GM21390 (cell line): ENCODE results near the gene CLDN6.
A peak's percentile ranks its signal among the peaks of the same experiment; 100 is the strongest.

Experiments
- ATAC-seq: cut with Tn5 transposase; IDR thresholded peaks from one replicate; pipeline ENCODE4 v1.9.1; 2021; ENCODE audit not compliant: unreplicated experiment

Gene CLDN6

DNA sequence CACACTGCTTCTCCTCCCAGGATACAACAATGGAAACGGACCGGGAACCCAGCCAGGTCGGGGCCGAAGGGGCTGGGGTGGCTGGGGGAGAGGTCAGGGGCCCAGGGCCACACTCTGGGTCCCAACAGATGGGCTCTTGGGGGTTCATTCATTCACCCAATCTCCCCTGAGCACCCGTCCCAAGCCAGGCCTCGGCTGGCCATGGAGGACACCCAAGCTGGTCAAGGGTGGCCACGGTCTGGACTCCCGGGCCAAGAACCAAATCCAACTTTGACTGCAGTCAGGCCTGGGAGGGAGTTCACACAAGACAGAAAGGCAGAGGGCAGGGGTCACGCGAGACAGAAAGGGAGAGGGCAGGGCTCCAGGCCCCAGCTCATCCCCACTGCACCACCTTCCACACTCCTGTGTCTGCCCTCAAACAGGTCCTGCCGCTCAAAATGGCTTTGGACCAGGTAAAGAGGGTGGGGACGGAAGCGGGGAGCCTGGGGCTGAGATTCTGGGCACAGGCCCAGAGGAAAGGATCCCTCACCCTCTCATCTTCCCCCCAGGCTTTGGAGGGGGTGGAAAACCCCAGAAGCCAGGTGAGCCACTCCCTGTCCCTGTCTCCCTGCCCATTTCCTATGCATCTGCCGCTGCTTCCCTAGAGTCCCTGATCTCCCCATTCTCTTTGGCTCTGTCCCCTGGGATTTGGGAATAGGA, 25.5 kb downstream of the CLDN6 start:
- no peak for ATAC-seq

DNA sequence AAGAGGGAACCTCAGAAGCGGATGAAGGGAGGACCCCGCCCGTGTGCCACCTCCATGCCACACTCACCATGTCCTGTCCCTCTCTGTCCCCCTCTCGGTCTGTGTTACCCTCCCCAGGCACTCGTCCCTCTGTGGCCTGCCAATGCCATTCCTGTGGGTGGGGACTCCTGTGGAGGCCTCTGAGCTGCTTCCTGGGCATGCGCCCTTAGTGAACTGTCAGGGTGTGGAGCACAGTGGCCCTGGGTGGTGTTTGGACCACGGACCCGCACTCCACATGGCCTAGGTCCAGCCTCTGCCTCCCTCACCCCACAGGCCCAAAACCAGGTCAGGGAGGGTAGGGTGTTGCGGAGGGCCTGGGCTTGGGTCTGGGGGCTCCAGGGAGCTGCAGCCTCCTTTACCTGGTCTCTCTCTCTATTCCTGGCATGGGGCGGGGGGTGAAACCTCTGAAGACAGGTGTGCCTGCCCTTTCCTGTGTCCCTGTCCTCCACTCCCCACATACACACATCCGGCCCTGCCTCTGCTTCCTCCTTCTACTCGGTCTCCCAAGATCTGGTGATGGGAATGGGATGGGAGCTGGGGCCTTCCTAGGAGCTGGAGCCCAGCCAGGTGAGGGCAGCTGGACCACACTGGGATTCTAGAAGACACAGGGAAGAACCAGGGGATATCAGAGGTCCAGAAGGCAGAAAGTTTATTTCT, 26.3 kb downstream of the CLDN6 start:
- no peak for ATAC-seq

DNA sequence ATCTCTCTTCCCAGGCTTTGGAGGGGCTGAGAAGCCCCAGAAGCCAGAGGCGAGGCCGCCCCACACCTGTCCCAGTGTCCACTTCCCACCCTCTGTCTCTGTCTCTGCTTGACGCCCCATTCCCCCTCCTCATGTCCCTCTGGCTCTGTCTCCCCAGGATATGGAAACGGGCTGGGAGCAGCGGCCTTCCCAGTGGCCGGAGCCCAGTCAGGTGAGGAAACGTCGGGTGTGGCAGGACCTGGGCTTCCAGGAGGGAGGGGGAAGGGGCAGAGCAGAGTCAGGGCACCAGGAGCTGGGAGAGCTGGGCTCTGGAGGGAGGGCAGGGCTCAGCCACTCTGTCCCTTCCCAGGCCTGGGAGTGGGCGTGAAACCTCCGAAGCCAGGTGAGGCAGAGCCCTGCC, 27.1 kb downstream of the CLDN6 start:
- no peak for ATAC-seq

DNA sequence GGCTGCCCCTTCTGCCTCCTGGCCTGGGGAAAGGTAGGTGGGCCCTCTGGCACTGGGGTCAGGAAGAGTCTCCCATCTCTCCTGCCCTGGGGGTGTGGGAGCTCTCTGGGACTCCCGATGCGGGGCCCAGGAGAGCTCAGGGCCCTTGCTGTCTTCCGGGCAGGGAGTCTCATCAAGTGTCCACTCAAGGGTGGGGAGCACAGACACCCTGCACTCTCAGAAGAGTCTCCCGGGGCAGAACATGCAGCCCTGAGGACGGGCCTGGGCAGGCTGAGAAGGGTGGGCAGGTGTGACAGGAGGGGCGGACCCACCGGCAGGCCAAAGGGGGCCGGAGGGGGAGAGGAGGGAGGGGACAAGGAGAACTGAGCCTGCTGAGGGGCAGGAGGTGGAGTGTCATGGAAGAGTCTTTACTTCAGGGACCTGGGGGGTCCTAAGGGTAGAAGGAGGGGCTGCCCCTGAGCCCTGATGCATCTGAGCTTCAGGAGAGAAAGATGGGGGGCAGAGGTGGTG, 29.3 kb downstream of the CLDN6 start:
- ATAC-seq = no peak

DNA sequence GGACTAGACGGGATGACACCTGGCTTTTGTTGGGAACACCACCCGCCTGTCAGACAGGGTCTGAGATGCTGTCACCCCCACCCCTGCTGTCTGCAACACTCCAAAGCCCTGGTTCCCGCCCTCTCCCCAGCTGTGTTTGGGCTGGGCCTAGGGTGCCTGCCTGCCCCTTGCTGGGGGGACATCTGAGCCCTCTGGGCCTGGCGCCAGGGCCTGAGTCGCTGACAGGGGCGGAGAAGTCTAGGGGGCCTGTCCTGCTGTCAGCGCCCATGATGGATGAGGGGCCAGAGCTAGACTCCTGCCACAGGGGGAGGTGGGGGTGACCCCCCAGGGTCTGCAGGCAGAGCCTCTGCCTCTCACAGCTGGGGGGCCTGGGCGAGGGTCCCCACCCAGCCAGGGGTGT, 30.1 kb downstream of the CLDN6 start:
- ATAC-seq = no peak

DNA sequence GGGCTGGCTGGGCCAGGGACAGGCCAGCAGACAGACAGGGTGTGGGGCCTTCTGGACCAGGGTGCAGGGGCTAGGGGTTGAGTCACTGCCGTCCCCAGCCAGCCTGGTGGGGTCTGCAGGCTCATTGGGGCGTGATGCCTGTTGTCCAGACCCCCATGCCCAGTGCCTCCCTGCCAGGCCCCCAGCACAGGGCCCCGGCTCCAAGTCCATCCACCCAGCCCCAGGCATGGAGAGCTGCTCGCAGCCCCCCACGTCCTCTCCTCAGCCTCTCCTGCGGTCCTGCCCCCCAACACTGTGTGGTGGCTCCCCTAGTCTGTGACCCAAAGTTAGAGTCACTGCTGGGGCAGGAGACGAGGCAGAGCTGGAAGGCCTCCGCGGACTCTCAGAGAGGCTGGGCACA, 30.7 kb downstream of the CLDN6 start:
- ATAC-seq = no peak

DNA sequence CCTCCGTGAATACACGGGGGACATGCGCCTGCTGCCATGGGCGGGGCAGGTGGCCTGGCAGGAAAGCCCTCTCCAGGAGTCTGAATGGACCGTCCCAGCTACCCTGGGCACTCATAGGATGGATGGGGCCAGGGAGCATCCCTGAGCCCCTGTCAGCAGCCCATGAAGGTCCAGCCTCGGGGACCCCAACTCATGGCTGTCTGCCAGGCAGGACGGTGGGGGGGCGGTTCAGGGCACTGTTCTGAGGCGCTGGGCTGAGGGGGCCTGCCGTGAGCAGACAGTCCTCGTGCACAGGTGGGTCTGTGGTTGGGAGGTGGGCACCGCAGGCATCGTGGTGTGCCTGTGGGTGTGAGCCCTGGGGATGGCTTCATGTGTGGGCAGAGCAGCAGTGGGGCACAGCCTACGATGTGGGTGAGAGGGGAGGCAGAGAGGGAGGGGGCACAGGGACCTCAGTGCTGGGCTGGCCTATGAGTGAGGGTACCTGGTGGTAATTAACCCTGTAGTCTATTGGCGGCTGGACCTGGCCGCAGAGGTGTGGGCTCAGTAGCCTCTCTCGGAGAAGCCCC, 31.3 kb downstream of the CLDN6 start:
- ATAC-seq = no peak

DNA sequence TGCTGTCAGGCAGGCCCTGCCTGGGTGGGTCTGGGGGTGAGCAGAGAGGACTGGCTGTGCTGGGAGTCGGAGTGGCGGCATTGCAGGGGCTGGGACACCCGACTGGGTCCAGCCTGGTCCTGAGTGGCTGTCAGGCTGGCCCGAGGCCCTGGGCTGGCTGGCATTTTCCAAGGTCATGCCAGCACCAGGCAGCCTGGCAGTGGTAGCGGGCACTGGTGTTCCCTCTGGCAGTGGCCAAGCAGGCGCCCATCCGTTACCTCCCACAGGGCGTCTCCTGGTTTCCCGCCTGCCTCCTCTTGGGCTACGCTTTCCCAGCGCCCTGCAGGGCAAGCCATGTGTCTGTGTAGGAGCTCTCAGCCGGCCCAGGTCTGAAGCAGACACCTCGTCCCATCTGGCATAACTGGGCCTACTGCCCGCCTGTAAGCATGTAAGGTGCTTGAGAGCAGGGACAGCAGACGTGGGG, 32.1 kb downstream of the CLDN6 start:
- no peak for ATAC-seq

DNA sequence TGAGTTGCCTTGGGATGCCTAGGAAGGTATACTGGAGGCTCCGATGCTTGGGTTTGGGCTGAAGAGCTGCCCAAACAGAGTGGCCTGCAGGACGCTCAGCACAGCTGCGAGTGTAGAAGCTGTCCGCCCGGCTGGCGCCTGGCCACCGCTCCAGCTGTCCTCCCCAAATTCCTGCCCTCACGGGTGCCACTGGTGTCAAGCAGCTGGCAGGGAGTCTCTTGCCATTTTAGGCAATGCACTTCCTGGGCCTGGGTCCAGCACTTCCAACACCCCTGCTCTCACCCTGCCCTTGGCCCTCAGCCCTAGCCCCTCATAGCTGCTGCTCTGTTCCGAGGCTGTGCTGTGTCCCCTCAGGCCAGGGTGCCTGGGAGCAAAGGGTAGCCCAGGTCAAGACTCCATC, 32.5 kb downstream of the CLDN6 start:
- no peak for ATAC-seq

DNA sequence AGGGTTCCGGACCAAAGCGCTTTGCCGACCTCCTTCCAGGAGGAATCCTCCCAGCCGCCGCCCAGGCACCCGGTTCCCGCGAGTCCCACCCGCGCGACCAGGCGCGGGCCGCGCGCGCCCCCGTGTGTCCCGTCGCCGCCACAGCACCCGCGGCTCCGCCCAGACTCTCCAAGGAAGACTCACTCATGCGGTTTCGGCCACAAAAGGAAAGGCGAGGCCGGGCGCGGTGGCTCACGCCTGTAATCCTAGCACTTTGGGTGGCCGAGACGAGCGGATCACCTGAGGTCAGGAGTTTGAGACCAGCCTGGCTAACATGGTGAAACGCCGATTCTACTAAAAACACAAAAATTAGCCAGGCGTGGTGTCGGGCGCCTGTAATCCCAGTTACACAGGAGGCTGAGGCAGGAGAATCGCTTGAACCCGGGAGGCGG, 34.3 kb downstream of the CLDN6 start:
- no peak for ATAC-seq

DNA sequence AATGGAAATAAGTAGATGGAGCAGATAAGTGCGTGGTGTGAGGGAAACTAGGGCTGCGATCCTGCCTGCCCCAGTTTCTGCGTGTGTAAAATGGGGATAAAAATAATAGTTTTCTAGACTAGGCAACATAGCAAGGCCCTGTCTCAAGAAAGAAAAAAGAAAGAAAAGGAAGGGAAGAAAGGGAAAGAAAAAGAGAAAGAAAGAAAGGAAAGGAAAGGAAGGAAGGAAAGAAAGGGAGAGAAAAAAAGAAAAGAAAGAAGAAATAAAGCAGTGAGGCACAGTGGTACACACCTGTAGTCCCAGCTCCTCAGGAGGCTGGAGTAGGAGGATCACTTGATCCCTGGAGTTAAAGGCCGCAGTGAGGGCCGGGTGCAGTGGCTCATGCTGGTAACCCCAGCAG, 35.6 kb downstream of the CLDN6 start:
- ATAC-seq = no peak

DNA sequence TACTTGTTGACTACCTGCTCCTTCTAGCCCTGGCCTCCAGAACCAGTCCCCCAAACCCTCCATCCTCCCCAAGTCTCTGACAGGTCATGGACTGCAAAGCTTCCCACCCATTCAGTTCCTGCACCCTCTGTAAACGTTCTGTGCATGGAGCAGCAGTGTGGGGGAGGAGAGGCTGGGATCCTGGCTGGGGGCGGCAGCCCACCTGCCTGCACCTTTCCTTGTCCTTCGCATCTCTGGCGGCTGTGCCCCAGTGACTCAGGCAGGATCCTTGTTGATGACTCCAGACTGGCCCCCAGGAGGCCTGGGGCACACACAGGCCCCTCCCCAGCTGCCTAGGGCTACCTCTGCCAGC, 36.1 kb downstream of the CLDN6 start:
- no peak for ATAC-seq

DNA sequence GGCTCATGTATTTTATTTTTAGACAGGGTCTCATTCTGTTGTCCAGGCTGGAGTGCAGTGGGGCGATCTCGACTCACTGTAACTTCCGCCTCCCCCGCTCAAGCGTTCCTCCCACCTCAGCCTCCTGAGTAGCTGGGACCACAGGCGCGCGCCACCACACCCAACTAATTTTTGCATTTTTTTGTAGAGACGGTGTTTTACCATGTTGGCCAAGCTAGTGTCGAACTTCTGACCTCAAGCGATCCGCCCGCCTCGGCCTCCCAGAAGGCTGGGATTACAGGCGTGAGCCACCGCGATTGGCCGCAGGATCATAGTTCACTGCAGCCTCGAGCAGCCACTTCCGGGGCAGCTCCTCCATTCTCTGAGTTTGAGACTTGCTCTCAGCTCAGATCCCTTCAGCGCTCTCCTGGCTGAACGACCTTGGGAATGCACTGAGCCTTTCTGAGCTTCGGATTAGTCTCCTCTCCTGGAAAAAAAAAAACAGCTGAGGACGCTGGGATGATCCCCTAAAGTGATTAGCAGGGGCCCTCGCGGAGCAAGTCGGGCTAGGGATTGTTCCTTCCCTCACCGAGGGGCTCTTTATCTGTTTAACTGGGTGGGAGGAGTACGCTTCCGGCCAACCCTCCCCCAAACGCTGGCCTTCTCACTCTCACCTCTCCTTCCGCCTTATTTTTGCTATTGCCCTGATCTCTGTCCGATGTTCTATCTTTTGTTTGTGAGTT, 36.6 kb downstream of the CLDN6 start:
- no peak for ATAC-seq

DNA sequence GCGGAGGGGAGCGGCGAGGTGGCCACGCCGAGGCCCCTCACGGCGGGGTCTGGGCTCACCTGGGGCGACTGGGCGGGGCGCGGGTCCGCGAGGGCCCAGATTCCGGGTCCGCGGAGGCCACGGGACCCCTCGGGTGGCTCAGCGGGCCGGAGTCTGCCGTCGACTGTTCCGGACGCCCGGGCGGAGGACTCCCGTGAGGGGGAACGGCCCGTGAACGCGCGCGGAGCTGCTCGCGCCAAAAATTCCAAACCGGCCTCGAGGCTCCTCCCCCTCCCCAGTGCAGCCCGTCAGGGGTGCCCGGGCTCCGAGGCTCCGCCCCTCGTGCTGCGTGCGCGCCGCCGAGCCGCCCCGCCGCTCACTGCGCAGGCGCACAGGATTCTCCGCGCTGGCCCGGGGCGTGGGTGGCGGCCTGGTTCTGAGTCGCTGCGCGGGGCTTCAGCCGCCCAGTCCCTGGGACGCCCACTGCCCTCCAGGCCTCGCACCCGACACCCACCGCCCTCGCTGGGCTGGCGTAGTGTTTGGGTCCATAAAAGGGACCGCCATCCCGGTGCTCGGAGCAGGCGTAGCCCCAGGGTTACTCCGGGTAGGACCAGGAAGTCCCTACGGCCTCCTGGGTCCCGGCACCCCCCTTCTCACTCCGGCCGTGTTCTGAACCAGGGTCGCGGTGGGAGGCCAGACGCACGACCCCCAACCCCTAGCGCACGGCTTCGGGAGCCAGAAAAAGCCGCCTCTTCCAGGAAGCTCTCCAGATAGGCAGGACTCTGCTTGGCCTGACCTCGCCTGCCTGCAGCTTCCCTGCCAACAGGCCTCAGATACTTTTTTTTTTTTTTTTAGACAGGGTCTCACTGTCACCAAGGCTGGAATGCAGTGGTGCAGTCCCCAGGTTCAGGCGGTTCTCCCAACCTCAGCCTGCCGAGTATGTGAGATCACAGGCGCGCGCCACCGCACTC, 37.5 kb downstream of the CLDN6 start, which contains the start of gene PKMYT1:
Gene PKMYT1, minus strand, starts transcription at position 220 of the 950 bp plus-strand sequence. CDS start 789 bp downstream, outside the sequence.
- ATAC-seq = peak; percentile 58

DNA sequence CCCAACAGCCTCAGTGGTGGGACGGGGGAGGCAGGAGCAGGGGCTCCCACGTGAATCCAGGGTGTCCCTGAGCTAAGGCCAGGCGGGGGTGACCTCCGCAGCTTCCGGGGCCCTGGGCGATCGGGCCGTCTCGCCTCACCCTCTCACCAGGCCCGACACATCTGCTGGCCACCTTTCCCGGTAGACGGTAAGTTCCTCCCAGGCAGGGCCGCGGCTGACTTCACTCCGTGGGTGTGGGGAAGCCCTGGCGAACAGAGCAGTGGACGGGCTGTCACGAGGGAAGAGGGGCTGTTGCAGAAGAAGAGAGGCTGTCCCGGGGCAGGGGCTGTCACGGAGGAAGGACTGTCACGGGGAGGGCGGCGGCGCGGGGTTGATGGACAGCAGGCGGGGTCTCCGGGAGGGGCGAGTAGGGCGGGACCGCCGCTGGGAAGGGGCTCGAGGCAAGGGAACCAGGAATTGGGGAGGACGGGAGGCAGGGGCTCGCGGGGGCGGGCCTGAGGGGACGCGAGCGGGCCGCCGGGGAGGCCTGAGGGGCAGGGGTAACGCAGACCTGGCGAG, 38.2 kb downstream of the CLDN6 start:
- peak; percentile 7 for ATAC-seq

DNA sequence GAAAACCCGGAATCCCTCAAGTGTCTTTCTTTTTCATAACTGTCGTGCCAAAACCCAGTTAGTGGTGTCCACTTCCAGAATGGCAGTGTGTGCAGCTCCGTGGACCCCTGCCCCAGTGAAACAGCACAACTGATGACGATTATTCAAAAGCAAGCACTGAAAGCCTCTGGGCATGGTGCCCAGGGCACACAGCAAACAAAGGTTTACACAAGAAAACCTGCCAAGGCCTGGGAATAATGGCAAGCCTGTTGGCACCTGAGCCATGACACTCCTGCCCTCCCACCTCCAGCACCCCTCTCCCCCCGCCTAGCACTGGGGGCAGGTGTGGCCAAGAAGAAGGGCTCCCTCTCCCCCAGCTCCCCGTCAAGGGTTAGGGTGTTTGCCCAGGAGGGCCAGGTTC, 40.5 kb downstream of the CLDN6 start:
- ATAC-seq = no peak

DNA sequence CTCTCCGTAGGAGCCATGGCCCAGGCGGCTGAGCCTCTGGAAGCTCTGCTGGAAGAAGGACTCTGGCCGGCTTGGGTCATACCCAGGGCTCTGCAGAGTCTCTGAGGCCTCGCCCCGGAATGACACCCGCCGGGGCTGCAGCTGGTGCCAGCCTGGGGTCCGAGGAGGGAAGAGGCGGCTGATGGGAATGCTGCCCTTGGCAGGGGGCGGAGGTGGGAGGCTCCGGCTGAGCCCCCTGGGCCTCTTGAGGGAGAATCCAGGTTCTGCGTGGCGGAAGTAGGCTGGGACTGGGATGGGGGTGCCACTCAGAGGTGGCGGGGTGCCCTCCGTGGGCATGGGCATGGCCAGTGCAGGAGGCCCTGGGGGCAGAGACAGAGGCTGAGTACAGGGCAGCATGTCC, 41.3 kb downstream of the CLDN6 start:
- ATAC-seq = no peak

DNA sequence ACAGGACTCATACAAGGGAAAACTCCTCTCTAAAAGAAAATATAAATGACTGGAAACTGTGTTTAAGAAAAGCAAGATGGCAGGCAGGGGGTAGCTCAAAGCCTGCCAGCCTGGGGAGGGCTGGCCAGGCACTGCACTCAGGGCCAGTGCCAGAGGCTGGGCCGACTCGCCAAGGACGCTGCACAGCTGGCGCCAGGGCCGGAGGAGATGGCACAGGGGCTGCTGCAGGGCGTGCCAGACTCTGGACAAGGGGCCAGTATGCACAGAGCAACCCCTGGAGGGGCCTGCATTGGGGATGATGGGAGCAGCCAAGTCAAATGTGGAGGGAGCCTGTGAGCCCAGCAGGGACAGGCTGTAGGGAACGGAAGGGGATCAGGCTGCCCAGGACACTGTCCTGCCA, 41.8 kb downstream of the CLDN6 start:
- ATAC-seq = no peak

DNA sequence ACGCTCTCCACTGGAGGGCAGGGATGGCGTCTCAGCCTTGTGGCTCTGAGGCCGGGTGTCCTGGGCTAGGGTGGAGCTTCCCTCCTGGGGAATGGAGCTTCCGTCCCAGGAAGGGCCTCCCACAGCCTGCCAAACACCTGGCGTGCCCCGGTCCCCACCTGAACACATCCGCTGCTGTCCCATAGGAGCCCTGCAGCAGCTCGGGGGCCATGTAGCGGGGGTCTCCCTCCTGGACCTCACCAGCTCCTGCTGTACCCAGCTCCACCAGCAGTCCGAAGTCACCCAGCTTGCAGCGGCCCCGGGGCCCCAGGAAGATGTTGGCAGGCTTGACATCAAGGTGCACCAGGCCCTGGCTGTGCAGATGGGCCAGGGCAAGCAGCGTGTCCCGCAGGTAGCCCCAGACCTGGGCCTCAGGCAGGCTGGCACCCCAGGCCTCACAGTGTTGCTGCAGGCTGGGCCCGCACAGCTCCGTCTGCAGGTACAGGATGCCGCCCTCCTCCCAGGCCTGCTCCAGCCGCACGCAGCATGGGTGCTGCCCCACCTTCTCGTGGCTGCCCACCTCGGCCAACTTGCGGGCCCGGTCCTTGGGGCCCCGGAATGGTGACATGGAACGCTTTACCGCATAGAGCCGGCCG, 42.7 kb downstream of the CLDN6 start:
- ATAC-seq = no peak
